ENCODE data around the gene ARL15.

- TF ChIP-seq RAD21 (IDR thresholded peaks at IDR 0.05; ENCODE audit: low read length) (no peak), CTCF (conservative IDR thresholded peaks at IDR 0.05; ENCODE audit: low read depth, low read length) (no peak), USF2 (IDR thresholded peaks at IDR 0.05; ENCODE audit: low read depth, low read length) (no peak), POLR2A (IDR thresholded peaks at IDR 0.05; ENCODE audit: low read depth, low read length) (no peak), RCOR1 (IDR thresholded peaks at IDR 0.05; ENCODE audit: insufficient replicate concordance, low read length) (no peak), RFX5 (IDR thresholded peaks at IDR 0.05; ENCODE audit: low read depth, low read length) (no peak), SMC3 (IDR thresholded peaks at IDR 0.05; ENCODE audit: low read depth, low read length) (no peak), NFE2L2 (IDR thresholded peaks at IDR 0.05; ENCODE audit: low read depth, low read length) (no peak), FOS (IDR thresholded peaks at IDR 0.05; ENCODE audit: low read depth, low read length) (no peak), CEBPB (IDR thresholded peaks at IDR 0.05; ENCODE audit: low read depth, low read length) (no peak), MAFK (IDR thresholded peaks at IDR 0.05; ENCODE audit: low read depth, low read length) (no peak), MXI1 (IDR thresholded peaks at IDR 0.05; ENCODE audit: borderline replicate concordance, low read depth, low read length) (no peak), MAZ (IDR thresholded peaks at IDR 0.05; ENCODE audit: borderline replicate concordance, low read depth, low read length) (no peak)
Observed at GRCh38 chr5:53943938-53944337, 366.4 kb downstream of the ARL15 start.
